ENCODE results near the gene IGFL4.

GRCh38 chr19:46063201-46063600 lies 22.4 kb upstream of the IGFL4 start:
- TF ChIP-seq CTCF (tag by site-specific recombination; IDR thresholded peaks at IDR 0.05) (no peak), ZNF132 (tag by site-specific recombination; IDR thresholded peaks at IDR 0.05; ENCODE audit: borderline replicate concordance) (no peak), ZBTB8A (tag by site-specific recombination; IDR thresholded peaks at IDR 0.05) (no peak), SP2 (tag by site-specific recombination; IDR thresholded peaks at IDR 0.05) (no peak), ZNF416 (tag by site-specific recombination; IDR thresholded peaks at IDR 0.05) (no peak), ZBTB11 (tag by site-specific recombination; conservative IDR thresholded peaks at IDR 0.05; ENCODE audit: low read depth) (no peak), REST (tag by site-specific recombination; IDR thresholded peaks at IDR 0.05) (no peak), ZNF350 (tag by site-specific recombination; IDR thresholded peaks at IDR 0.05) (no peak), ATF2 (tag by site-specific recombination; IDR thresholded peaks at IDR 0.05; ENCODE audit: low read depth) (no peak), OSR2 (tag by site-specific recombination; IDR thresholded peaks at IDR 0.05) (no peak), ZNF501 (tag by site-specific recombination; IDR thresholded peaks at IDR 0.05) (no peak), ZNF596 (tag by site-specific recombination; IDR thresholded peaks at IDR 0.05) (no peak), WT1 (tag by site-specific recombination; IDR thresholded peaks at IDR 0.05) (no peak), ZBTB7A (tag by site-specific recombination; IDR thresholded peaks at IDR 0.05; ENCODE audit: low read depth) (no peak)
